CD4-positive, alpha-beta T cell treated with Interleukin-15 for 4 hours (primary cell): ENCODE data around the gene DENND1A.
"Not testable (repeated sequence)": the region's sequence is repeated elsewhere in the genome, so short reads cannot be mapped to it uniquely, and the experiment has no call there.

Experiments
- DNase-seq: peaks from one replicate; pipeline ENCODE4 v3.0.0-alpha.2; 2020; ENCODE audit warnings: low spot score

Gene DENND1A

GRCh38 chr9:123410281-123410910, 519.5 kb downstream of the DENND1A start:
- DNase-seq: no peak

GRCh38 chr9:123408313-123409262, 521.3 kb downstream of the DENND1A start:
- no peak for DNase-seq

- DNase-seq: no peak
Observed at GRCh38 chr9:123407217-123407851, 522.6 kb downstream of the DENND1A start.

GRCh38 chr9:123406691-123407216, 523.2 kb downstream of the DENND1A start:
- no peak for DNase-seq

GRCh38 chr9:123406016-123406415, 523.9 kb downstream of the DENND1A start:
- no peak for DNase-seq

DNA sequence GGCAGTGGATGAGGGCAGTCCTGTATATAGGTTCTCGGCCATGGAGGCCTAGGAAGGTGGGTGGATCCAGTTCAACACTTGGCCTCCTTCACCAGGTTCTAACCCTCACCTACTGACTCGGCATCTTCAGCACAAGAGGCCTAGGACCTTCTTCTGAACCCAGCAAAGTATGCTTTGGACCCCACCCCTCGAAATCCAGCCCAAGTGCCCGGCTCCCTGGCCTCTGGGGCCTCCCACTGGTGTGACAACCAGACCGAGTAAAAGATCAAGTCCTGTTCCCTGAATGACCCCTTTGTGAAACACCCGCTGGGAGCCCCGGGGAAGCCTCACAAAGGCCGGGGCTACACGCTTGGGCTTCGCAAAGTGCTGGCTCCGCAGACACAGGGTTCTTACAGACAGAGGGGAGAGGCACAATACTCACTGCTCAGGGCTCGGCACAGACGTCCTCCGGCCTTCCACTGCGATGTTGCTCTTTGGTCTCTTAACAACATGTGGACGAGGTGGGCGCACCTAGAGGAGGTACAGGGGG, 526.9 kb downstream of the DENND1A start:
- DNase-seq: no peak

DNA sequence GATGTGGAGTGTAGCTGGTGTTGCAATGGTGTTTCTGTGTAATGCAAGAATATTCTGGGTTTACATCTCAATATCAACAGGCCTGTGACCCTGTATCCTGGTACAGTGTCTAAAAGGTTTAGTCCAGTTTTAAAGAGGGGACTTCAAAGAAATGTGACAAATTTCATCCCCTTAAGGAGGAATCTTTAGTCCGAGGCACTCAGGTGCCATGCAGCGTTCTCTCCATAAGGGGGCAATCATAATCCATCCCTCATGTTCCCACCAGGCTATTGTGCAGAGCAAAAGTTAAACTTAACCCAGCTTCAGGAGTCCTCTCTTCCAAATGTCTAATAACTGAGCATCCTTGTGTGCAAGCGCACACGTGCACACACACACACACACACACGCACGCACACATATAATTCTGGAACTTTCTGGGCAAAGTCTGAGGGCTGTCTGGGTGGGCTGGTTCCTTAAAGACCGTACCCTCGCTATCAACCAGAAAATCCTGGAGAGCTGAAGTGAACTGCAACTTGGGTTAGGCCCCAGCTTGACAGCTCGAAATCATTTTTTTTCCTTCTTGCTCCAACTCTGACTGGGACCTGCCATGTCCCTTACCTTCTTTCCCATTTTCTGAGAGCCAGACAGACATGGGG, 527.9 kb downstream of the DENND1A start:
- no peak for DNase-seq

GRCh38 chr9:123400926-123401503, 528.9 kb downstream of the DENND1A start:
- DNase-seq: no peak

- no peak for DNase-seq
Observed at GRCh38 chr9:123399803-123400378, 530.0 kb downstream of the DENND1A start.

GRCh38 chr9:123398938-123399337, 531.0 kb downstream of the DENND1A start:
- not testable (repeated sequence) for DNase-seq

- no peak for DNase-seq
Observed at GRCh38 chr9:123397975-123398374, 532.0 kb downstream of the DENND1A start.

DNA sequence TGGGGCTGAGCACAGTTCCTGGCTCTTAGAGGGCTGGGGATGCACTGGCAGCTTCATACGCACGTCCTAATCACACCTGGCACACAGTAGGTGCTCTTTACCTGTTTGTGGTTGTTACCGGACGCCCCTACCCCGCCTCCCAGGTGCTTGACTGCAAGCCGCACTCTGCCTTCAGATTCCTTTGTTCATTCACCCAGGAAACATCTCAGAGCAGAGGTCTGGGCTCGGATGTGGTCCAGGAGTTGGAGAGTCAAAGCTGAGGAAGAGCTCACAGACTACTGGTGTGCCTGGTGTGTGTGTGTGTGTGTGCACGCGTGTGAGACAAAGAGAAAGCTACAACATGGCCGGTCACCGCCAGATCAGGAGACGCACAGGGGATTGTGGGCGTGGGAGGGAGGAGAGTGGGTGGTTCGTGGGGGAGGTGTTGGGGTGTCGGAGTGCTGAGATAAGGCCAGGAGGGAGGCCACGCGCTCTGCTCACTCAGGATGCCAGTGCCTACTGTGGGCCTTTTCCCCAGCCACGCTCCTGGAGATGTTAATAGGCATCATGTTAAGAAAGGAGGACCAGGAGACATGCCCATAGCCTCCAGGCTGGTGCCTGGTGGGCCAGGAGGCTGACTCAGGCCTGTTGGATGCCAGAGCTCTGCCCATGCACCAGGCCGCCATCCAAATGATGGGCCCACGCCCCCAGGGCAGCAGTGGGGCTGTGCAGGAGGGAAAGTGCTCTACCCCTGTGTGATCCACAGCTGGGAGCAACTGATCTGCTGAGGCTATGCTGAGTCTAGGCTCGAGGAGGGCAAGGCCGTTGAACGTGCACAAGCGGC, 534.0 kb downstream of the DENND1A start:
- DNase-seq: no peak

- no peak for DNase-seq
Observed at GRCh38 chr9:123395276-123395688, 534.6 kb downstream of the DENND1A start.

- no peak for DNase-seq
Observed at GRCh38 chr9:123394291-123395235, 535.4 kb downstream of the DENND1A start.

GRCh38 chr9:123392802-123393201, 537.1 kb downstream of the DENND1A start:
- DNase-seq: no peak

GRCh38 chr9:123391946-123392345, 538.0 kb downstream of the DENND1A start:
- no peak for DNase-seq

GRCh38 chr9:123391233-123391632, 538.7 kb downstream of the DENND1A start:
- no peak for DNase-seq

DNA sequence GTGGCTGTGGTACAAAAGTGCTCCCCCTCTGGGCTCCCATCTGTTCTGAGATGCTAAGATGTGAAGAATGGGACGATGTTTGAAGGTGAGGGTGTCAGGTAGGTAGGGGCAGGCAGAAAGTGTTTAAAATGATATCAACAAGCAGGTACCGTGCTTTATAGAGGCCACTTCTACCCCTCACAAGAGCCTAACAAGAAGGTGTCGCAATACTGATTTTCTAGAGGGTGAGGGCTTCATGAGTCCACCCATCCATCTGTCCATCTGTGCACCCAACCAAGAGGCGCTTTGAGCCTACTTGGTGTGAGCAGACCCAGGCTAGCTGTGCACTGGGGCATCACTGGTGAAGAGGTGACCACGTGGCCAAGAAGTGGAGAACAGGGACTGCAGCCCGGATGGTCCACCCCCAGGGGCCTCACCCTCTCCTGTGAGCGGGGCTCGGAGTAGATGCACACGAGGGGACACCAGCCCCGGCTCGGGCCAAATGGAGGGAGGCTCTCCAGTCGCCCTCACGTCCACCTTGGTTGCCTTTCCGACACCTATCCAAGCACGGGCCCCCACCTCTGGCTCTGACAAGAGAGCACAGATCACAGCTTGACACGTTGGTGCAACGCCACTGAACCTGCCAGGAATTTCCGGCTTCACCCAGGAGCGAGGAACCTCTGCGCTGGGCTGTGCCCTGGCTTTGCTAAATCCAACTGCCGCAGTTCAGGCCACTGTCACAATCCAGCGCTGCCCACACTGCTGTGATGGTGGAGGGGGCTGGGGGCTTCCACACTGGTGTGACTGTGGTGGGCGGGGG, 539.4 kb downstream of the DENND1A start:
- no peak for DNase-seq
